ENCODE data around the gene DNMT1.

Gene DNMT1

GRCh38 chr19:10149427-10149826 lies 45.3 kb downstream of the DNMT1 start:
- no peak for TF ChIP-seq CTCF (IDR thresholded peaks at IDR 0.05; ENCODE audit: insufficient read depth, missing control alignments)
- no peak for DNase-seq (ENCODE audit: insufficient read length, low spot score)
- no peak for FAIRE-seq

- peak; percentile 1 for DNase-seq (ENCODE audit: insufficient read length, low spot score)
- TF ChIP-seq CTCF (IDR thresholded peaks at IDR 0.05; ENCODE audit: insufficient read depth, missing control alignments) = no peak
- no peak for FAIRE-seq
These were observed 48.6 kb downstream of the DNMT1 start for GRCh38 chr19:10146142-10146541.

GRCh38 chr19:10145031-10145430 lies 49.7 kb downstream of the DNMT1 start:
- no peak for FAIRE-seq

GRCh38 chr19:10144361-10144760 lies 50.4 kb downstream of the DNMT1 start:
- TF ChIP-seq CTCF (IDR thresholded peaks at IDR 0.05; ENCODE audit: insufficient read depth, missing control alignments) = no peak
- peak; percentile 5 for DNase-seq (ENCODE audit: insufficient read length, low spot score)
- FAIRE-seq = no peak

More at GRCh38 chr19:10145031-10145430, 49.7 kb downstream of the DNMT1 start:
- TF ChIP-seq CTCF (IDR thresholded peaks at IDR 0.05; ENCODE audit: insufficient read depth, missing control alignments) = no peak
- DNase-seq (ENCODE audit: insufficient read length, low spot score) = peak; percentile 1

GRCh38 chr19:10143681-10144080 lies 51.1 kb downstream of the DNMT1 start:
- FAIRE-seq (no peak), DNase-seq (ENCODE audit: insufficient read length, low spot score) (peak; percentile 2)
- no peak for TF ChIP-seq CTCF (IDR thresholded peaks at IDR 0.05; ENCODE audit: insufficient read depth, missing control alignments)

- no peak for FAIRE-seq
- no peak for TF ChIP-seq CTCF (IDR thresholded peaks at IDR 0.05; ENCODE audit: insufficient read depth, missing control alignments)
These were observed 51.9 kb downstream of the DNMT1 start for GRCh38 chr19:10142701-10143375.

GRCh38 chr19:10141973-10142372 lies 52.8 kb downstream of the DNMT1 start:
- DNase-seq (ENCODE audit: insufficient read length, low spot score) (peak; percentile 13), FAIRE-seq (no peak)
- no peak for TF ChIP-seq CTCF (IDR thresholded peaks at IDR 0.05; ENCODE audit: insufficient read depth, missing control alignments)

More at GRCh38 chr19:10142701-10143375, 51.9 kb downstream of the DNMT1 start:
- peak; percentile 7 for DNase-seq (ENCODE audit: insufficient read length, low spot score)

Data from D721Med (cell line).